Testis (tissue), 2 donors: ENCODE results near the gene NRIP1.

ENCODE experiments used
- POLR2A ChIP-seq: fragments of 450-650 bp; IDR thresholded peaks from one replicate; pipeline ENCODE4 v1.6.1; 2017; ENCODE audit warnings: antibody characterized with exemption, mild to moderate bottlenecking, moderate library complexity
- TF ChIP-seq, protein P1 (sequence below), 3 experiments: fragments of 450-650 bp in 2 of 3; fragments of 200-600 bp in 1 of 3; sonication (generic) in 1 of 3; IDR thresholded peaks; one replicate each; pipeline ENCODE4 v1.5.1; 2016 to 2019; ENCODE audit warnings: antibody characterized with exemption in 3 of 3, mild to moderate bottlenecking in 2 of 3, moderate library complexity in 1 of 3

DNA sequence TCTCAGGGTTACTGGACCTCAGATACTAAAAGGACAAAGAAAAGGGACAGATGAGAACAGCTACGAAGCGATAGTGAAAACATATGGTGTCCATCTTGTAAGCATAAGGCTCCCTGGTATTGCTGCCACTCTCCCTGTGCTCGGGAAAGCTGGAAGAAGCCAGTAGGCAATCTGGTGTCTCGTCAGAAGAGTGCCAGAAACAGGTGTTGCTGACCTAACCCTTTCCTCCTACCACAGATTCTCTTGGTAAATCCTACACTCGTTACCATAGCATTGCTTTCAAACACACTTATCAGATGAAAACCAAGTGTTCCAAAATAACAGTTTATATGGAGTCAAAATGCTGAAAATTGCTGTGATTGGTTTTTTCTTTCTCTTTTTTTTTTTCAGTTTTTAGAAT, 146.3 kb downstream of the NRIP1 start:
- TF ChIP-seq, protein P1, sequence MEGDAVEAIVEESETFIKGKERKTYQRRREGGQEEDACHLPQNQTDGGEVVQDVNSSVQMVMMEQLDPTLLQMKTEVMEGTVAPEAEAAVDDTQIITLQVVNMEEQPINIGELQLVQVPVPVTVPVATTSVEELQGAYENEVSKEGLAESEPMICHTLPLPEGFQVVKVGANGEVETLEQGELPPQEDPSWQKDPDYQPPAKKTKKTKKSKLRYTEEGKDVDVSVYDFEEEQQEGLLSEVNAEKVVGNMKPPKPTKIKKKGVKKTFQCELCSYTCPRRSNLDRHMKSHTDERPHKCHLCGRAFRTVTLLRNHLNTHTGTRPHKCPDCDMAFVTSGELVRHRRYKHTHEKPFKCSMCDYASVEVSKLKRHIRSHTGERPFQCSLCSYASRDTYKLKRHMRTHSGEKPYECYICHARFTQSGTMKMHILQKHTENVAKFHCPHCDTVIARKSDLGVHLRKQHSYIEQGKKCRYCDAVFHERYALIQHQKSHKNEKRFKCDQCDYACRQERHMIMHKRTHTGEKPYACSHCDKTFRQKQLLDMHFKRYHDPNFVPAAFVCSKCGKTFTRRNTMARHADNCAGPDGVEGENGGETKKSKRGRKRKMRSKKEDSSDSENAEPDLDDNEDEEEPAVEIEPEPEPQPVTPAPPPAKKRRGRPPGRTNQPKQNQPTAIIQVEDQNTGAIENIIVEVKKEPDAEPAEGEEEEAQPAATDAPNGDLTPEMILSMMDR (IDR thresholded peaks at IDR 0.05), result no peak
- TF ChIP-seq POLR2A, result no peak
